ENCODE data around the gene LRRN1.
"Not testable (repeated sequence)": the region's sequence is repeated elsewhere in the genome, so short reads cannot be mapped to it uniquely, and the experiment has no call there.

DNA sequence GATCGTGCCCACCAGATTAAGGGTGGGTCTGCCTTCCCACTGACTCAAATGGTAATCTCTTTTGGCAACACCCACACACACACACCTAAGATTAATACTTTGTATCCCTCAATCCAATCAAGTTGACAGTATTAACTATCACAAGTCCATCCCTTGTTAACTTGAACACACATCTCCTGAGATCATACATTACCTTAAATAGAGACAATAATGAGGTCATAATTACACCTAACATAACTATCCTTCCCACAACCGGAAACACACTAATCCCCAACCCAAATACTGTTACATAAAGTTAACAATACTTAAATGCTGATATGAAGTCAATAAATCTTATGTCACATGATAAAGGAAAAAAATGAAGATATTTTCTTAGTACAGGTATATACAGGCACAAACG, 29.2 kb downstream of the LRRN1 start:
- TF ChIP-seq, protein P1, sequence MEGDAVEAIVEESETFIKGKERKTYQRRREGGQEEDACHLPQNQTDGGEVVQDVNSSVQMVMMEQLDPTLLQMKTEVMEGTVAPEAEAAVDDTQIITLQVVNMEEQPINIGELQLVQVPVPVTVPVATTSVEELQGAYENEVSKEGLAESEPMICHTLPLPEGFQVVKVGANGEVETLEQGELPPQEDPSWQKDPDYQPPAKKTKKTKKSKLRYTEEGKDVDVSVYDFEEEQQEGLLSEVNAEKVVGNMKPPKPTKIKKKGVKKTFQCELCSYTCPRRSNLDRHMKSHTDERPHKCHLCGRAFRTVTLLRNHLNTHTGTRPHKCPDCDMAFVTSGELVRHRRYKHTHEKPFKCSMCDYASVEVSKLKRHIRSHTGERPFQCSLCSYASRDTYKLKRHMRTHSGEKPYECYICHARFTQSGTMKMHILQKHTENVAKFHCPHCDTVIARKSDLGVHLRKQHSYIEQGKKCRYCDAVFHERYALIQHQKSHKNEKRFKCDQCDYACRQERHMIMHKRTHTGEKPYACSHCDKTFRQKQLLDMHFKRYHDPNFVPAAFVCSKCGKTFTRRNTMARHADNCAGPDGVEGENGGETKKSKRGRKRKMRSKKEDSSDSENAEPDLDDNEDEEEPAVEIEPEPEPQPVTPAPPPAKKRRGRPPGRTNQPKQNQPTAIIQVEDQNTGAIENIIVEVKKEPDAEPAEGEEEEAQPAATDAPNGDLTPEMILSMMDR (optimal IDR thresholded peaks at IDR 0.05 in 1 of 3, IDR thresholded peaks at IDR 0.05 in 1 of 3, conservative IDR thresholded peaks at IDR 0.05 in 1 of 3; ENCODE audit: extremely low read depth in 1 of 3, insufficient read depth in 2 of 3, low read length in 3 of 3), result not testable (repeated sequence)
- TF ChIP-seq EZH2 (IDR thresholded peaks at IDR 0.05; ENCODE audit: low read length), result not testable (repeated sequence)
